GM23338 (cell line): ENCODE measurements around the gene MON1B. TPM values are rescaled to one million over a fixed set of nuclear protein-coding genes. Genes with fewer than 3 reads are reported as not detected.

Source experiments
- ATAC-seq: fragments of 200-7000 bp; cut with Tn5 transposase; 3 replicates; pipeline ENCODE4 v1.9.1; 2020
- DNase-seq: peaks from one replicate; pipeline ENCODE4 v3.0.0-alpha.2; 2015; ENCODE audit warnings: low spot score
- H2AFZ ChIP-seq: fragments of 200-600 bp; sonication (generic); 2 replicates; pipeline ENCODE4 v1.8.0; 2016; ENCODE audit warnings: antibody characterized with exemption, mild to moderate bottlenecking, moderate library complexity
- H3F3A ChIP-seq: fragments of 200-600 bp; sonication (generic); replicated peaks from 2 replicates; pipeline ENCODE4 v1.8.0; 2017; ENCODE audit warnings: antibody characterized with exemption, mixed run types, low read depth
- H3K27ac ChIP-seq: fragments of 200-600 bp; sonication (generic); 2 replicates; pipeline ENCODE4 v1.6.1; 2016; ENCODE audit warnings: low read depth
- H3K27me3 ChIP-seq: fragments of 200-600 bp; sonication (generic); 2 replicates; pipeline ENCODE4 v1.8.0; 2016; ENCODE audit warnings: mild to moderate bottlenecking, mixed run types, moderate library complexity; ENCODE audit not compliant: insufficient read depth
- H3K36me3 ChIP-seq: fragments of 200-600 bp; sonication (generic); 2 replicates; pipeline ENCODE4 v1.8.0; 2016; ENCODE audit warnings: mild to moderate bottlenecking; ENCODE audit not compliant: insufficient read depth
- H3K4me1 ChIP-seq: fragments of 200-600 bp; sonication (generic); 2 replicates; pipeline ENCODE4 v1.8.0; 2016; ENCODE audit warnings: mild to moderate bottlenecking, moderate library complexity; ENCODE audit not compliant: insufficient read depth
- H3K4me2 ChIP-seq: fragments of 200-600 bp; sonication (generic); 2 replicates; pipeline ENCODE4 v1.7.1; 2017; ENCODE audit warnings: mixed run types
- H3K4me3 ChIP-seq: fragments of 200-600 bp; sonication (generic); 2 replicates; pipeline ENCODE4 v1.6.1; 2016; ENCODE audit warnings: mixed run types
- H3K79me2 ChIP-seq: fragments of 200-600 bp; sonication (generic); replicated peaks from 2 replicates; pipeline ENCODE4 v1.8.0; 2017; ENCODE audit warnings: mild to moderate bottlenecking; ENCODE audit not compliant: insufficient read depth
- H3K9me2 ChIP-seq: fragments of 200-600 bp; sonication (generic); 2 replicates; pipeline ENCODE4 v1.8.0; 2017; ENCODE audit not compliant: insufficient read depth
- H4K20me1 ChIP-seq: fragments of 200-600 bp; sonication (generic); replicated peaks from 2 replicates; pipeline ENCODE4 v1.8.0; 2017; ENCODE audit warnings: mild to moderate bottlenecking; ENCODE audit not compliant: insufficient read depth
- H3K27ac Mint-ChIP-seq: 2 replicates; pipeline ENCODE4 v1.8.0; 2020; ENCODE audit warnings: inconsistent platforms, mild to moderate bottlenecking, moderate library complexity, mixed read lengths
- H3K27me3 Mint-ChIP-seq: 3 replicates; pipeline ENCODE4 v1.8.0; 2022; ENCODE audit warnings: low read depth, mild to moderate bottlenecking, moderate library complexity, mixed read lengths, inconsistent platforms; ENCODE audit not compliant: insufficient read depth, poor library complexity
- H3K36me3 Mint-ChIP-seq: 3 replicates; pipeline ENCODE4 v1.8.0; 2021; ENCODE audit warnings: low read depth, mild to moderate bottlenecking, inconsistent platforms, moderate library complexity, mixed read lengths
- H3K4me1 Mint-ChIP-seq: 3 replicates; pipeline ENCODE4 v1.8.0; 2020; ENCODE audit warnings: mild to moderate bottlenecking, inconsistent platforms, mixed read lengths
- H3K4me3 Mint-ChIP-seq: 3 replicates; pipeline ENCODE4 v1.8.0; 2021; ENCODE audit warnings: moderate library complexity, mild to moderate bottlenecking, inconsistent platforms, mixed read lengths
- H3K9me3 Mint-ChIP-seq: 3 replicates; pipeline ENCODE4 v1.8.0; 2020; ENCODE audit warnings: moderate library complexity, mild to moderate bottlenecking, inconsistent platforms, mixed read lengths
- CREB1 ChIP-seq: fragments of 250-450 bp; sonication (Bioruptor Pico); IDR thresholded peaks from 2 replicates; pipeline ENCODE4 v1.5.0; 2020; ENCODE audit warnings: low read depth, mild to moderate bottlenecking, moderate library complexity
- EZH2 ChIP-seq: fragments of 200-600 bp; sonication (generic); IDR thresholded peaks from one replicate; pipeline ENCODE4 v1.8.0; 2017; ENCODE audit warnings: antibody characterized with exemption, mild to moderate bottlenecking, low read depth; ENCODE audit not compliant: unreplicated experiment
- EZH2phosphoT487 ChIP-seq: fragments of 200-600 bp; sonication (generic); IDR thresholded peaks from one replicate; pipeline ENCODE4 v1.8.1; 2018; ENCODE audit warnings: antibody characterized with exemption; ENCODE audit not compliant: unreplicated experiment
- JUNB ChIP-seq: IDR thresholded peaks from one replicate; pipeline ENCODE4 v1.6.1; 2016; ENCODE audit warnings: antibody characterized with exemption; ENCODE audit not compliant: unreplicated experiment
- NANOG ChIP-seq: IDR thresholded peaks from 2 replicates; pipeline ENCODE4 v1.6.1; 2016; ENCODE audit warnings: antibody characterized with exemption, borderline replicate concordance
- POLR2AphosphoS5 ChIP-seq: IDR thresholded peaks from 2 replicates; pipeline ENCODE4 v1.6.1; 2016; ENCODE audit warnings: antibody characterized with exemption, low read depth
- STAT1 ChIP-seq: IDR thresholded peaks from one replicate; pipeline ENCODE4 v1.6.1; 2016; ENCODE audit warnings: antibody characterized with exemption; ENCODE audit not compliant: unreplicated experiment
- ZNF114 ChIP-seq: fragments of 250-450 bp; sonication (Bioruptor Pico); IDR thresholded peaks from 2 replicates; pipeline ENCODE4 v1.5.0; 2020; ENCODE audit warnings: mild to moderate bottlenecking, moderate library complexity
- ZNF331 ChIP-seq: fragments of 250-450 bp; sonication (Bioruptor Pico); IDR thresholded peaks from 2 replicates; pipeline ENCODE4 v1.5.0; 2020; ENCODE audit warnings: low read depth, mild to moderate bottlenecking, moderate library complexity
- polyA plus RNA-seq: library from polyadenylated mRNA; unstranded; fragments of >200 nt; fragmentation: Nextera tagmentation; extraction: Ambion mirVana; gene quantifications from 2 replicates; pipeline ENCODE4 v1.2.1, GENCODE V29; 2016
- total RNA-seq: library from RNA; depleted of rRNA; stranded (reverse); fragments of >200 nt; shearing (Covaris generic); gene quantifications from 2 replicates; pipeline ENCODE4 v1.2.3, GENCODE V29; 2014
- TF ChIP-seq, protein P1 (sequence below): IDR thresholded peaks from one replicate; pipeline ENCODE4 v1.6.1; 2018; ENCODE audit warnings: antibody characterized with exemption; ENCODE audit not compliant: unreplicated experiment
- TF ChIP-seq, protein P2 (sequence below), 2 experiments: fragments of 200-600 bp in 1 of 2; sonication (generic) in 1 of 2; conservative IDR thresholded peaks; 2 replicates each; pipeline versions ENCODE4 v1.5.1 to v1.6.1; 2016 to 2017; ENCODE audit warnings: antibody characterized with exemption in 2 of 2, low read depth in 2 of 2, mild to moderate bottlenecking in 2 of 2, moderate library complexity in 1 of 2
- TF ChIP-seq, protein P3 (sequence below): IDR thresholded peaks from 2 replicates; pipeline ENCODE4 v1.6.1; 2016; ENCODE audit warnings: antibody characterized with exemption
- TF ChIP-seq, protein P4 (sequence below): fragments of 250-450 bp; sonication (Bioruptor Pico); IDR thresholded peaks from 2 replicates; pipeline ENCODE4 v1.5.0; 2020; ENCODE audit warnings: mild to moderate bottlenecking, moderate library complexity

MON1B gene
- total and polyA plus RNA-seq, 2 experiments from 2014 or later: 9.7 to 30.2 TPM

- no peaks in the 10 kb centered on the region; the same call in 2 of the 3 replicates for H3K36me3 Mint-ChIP-seq
- H3K36me3 ChIP-seq: no peaks in the 10 kb centered on the region
- no peaks in the 10 kb centered on the region for H3K27me3 ChIP-seq
- H3K27ac ChIP-seq: no peak overlapping the region
- H4K20me1 ChIP-seq: no peaks in the 10 kb centered on the region
- no peak overlapping the region for H3K4me3 ChIP-seq
- no peak overlapping the region for H3K4me2 ChIP-seq
- no peak for ATAC-seq
- peaks cover 22% of the 10 kb centered on the region; the same call in 2 of the 3 replicates for H3K4me1 Mint-ChIP-seq
- H3K9me2 ChIP-seq: no peaks in the 10 kb centered on the region
- peaks cover 6% of the 10 kb centered on the region for H3K4me1 ChIP-seq
- no peaks in the 10 kb centered on the region for H3F3A ChIP-seq
- no peaks in the 10 kb centered on the region for H3K9me3 Mint-ChIP-seq
- H3K27ac Mint-ChIP-seq: no peak overlapping the region
- TF ChIP-seq STAT1 (no peak), ZNF331 (CRISPR knock-in tag) (no peak), ZNF114 (CRISPR knock-in tag) (no peak), JUNB (no peak), EZH2phosphoT487 (no peak), POLR2AphosphoS5 (no peak), NANOG (no peak), EZH2 (no peak), CREB1 (CRISPR knock-in tag) (no peak)
- TF ChIP-seq, protein P1, sequence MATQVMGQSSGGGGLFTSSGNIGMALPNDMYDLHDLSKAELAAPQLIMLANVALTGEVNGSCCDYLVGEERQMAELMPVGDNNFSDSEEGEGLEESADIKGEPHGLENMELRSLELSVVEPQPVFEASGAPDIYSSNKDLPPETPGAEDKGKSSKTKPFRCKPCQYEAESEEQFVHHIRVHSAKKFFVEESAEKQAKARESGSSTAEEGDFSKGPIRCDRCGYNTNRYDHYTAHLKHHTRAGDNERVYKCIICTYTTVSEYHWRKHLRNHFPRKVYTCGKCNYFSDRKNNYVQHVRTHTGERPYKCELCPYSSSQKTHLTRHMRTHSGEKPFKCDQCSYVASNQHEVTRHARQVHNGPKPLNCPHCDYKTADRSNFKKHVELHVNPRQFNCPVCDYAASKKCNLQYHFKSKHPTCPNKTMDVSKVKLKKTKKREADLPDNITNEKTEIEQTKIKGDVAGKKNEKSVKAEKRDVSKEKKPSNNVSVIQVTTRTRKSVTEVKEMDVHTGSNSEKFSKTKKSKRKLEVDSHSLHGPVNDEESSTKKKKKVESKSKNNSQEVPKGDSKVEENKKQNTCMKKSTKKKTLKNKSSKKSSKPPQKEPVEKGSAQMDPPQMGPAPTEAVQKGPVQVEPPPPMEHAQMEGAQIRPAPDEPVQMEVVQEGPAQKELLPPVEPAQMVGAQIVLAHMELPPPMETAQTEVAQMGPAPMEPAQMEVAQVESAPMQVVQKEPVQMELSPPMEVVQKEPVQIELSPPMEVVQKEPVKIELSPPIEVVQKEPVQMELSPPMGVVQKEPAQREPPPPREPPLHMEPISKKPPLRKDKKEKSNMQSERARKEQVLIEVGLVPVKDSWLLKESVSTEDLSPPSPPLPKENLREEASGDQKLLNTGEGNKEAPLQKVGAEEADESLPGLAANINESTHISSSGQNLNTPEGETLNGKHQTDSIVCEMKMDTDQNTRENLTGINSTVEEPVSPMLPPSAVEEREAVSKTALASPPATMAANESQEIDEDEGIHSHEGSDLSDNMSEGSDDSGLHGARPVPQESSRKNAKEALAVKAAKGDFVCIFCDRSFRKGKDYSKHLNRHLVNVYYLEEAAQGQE: no peak
- TF ChIP-seq, protein P2, sequence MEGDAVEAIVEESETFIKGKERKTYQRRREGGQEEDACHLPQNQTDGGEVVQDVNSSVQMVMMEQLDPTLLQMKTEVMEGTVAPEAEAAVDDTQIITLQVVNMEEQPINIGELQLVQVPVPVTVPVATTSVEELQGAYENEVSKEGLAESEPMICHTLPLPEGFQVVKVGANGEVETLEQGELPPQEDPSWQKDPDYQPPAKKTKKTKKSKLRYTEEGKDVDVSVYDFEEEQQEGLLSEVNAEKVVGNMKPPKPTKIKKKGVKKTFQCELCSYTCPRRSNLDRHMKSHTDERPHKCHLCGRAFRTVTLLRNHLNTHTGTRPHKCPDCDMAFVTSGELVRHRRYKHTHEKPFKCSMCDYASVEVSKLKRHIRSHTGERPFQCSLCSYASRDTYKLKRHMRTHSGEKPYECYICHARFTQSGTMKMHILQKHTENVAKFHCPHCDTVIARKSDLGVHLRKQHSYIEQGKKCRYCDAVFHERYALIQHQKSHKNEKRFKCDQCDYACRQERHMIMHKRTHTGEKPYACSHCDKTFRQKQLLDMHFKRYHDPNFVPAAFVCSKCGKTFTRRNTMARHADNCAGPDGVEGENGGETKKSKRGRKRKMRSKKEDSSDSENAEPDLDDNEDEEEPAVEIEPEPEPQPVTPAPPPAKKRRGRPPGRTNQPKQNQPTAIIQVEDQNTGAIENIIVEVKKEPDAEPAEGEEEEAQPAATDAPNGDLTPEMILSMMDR (conservative IDR thresholded peaks at IDR 0.05; ENCODE audit: low read depth in 2 of 2): no peak
- TF ChIP-seq, protein P3, sequence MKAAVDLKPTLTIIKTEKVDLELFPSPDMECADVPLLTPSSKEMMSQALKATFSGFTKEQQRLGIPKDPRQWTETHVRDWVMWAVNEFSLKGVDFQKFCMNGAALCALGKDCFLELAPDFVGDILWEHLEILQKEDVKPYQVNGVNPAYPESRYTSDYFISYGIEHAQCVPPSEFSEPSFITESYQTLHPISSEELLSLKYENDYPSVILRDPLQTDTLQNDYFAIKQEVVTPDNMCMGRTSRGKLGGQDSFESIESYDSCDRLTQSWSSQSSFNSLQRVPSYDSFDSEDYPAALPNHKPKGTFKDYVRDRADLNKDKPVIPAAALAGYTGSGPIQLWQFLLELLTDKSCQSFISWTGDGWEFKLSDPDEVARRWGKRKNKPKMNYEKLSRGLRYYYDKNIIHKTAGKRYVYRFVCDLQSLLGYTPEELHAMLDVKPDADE: no peak
- TF ChIP-seq, protein P4, sequence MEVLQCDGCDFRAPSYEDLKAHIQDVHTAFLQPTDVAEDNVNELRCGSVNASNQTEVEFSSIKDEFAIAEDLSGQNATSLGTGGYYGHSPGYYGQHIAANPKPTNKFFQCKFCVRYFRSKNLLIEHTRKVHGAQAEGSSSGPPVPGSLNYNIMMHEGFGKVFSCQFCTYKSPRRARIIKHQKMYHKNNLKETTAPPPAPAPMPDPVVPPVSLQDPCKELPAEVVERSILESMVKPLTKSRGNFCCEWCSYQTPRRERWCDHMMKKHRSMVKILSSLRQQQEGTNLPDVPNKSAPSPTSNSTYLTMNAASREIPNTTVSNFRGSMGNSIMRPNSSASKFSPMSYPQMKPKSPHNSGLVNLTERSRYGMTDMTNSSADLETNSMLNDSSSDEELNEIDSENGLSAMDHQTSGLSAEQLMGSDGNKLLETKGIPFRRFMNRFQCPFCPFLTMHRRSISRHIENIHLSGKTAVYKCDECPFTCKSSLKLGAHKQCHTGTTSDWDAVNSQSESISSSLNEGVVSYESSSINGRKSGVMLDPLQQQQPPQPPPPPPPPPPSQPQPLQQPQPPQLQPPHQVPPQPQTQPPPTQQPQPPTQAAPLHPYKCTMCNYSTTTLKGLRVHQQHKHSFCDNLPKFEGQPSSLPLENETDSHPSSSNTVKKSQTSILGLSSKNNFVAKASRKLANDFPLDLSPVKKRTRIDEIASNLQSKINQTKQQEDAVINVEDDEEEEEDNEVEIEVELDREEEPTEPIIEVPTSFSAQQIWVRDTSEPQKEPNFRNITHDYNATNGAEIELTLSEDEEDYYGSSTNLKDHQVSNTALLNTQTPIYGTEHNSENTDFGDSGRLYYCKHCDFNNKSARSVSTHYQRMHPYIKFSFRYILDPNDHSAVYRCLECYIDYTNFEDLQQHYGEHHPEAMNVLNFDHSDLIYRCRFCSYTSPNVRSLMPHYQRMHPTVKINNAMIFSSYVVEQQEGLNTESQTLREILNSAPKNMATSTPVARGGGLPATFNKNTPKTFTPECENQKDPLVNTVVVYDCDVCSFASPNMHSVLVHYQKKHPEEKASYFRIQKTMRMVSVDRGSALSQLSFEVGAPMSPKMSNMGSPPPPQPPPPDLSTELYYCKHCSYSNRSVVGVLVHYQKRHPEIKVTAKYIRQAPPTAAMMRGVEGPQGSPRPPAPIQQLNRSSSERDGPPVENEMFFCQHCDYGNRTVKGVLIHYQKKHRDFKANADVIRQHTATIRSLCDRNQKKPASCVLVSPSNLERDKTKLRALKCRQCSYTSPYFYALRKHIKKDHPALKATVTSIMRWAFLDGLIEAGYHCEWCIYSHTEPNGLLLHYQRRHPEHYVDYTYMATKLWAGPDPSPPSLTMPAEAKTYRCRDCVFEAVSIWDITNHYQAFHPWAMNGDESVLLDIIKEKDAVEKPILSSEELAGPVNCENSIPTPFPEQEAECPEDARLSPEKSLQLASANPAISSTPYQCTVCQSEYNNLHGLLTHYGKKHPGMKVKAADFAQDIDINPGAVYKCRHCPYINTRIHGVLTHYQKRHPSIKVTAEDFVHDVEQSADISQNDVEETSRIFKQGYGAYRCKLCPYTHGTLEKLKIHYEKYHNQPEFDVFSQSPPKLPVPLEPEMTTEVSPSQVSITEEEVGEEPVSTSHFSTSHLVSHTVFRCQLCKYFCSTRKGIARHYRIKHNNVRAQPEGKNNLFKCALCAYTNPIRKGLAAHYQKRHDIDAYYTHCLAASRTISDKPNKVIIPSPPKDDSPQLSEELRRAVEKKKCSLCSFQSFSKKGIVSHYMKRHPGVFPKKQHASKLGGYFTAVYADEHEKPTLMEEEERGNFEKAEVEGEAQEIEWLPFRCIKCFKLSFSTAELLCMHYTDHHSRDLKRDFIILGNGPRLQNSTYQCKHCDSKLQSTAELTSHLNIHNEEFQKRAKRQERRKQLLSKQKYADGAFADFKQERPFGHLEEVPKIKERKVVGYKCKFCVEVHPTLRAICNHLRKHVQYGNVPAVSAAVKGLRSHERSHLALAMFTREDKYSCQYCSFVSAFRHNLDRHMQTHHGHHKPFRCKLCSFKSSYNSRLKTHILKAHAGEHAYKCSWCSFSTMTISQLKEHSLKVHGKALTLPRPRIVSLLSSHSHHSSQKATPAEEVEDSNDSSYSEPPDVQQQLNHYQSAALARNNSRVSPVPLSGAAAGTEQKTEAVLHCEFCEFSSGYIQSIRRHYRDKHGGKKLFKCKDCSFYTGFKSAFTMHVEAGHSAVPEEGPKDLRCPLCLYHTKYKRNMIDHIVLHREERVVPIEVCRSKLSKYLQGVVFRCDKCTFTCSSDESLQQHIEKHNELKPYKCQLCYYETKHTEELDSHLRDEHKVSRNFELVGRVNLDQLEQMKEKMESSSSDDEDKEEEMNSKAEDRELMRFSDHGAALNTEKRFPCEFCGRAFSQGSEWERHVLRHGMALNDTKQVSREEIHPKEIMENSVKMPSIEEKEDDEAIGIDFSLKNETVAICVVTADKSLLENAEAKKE: no peak
- H3K79me2 ChIP-seq: no peaks in the 10 kb centered on the region
- H3K4me3 Mint-ChIP-seq: no peak overlapping the region
- DNase-seq: no peak
- no peak overlapping the region for H2AFZ ChIP-seq
- peaks cover 3% of the 10 kb centered on the region for H3K27me3 Mint-ChIP-seq
Measured at GRCh38 chr16:77225182-77225581, 34.2 kb downstream of the MON1B start.
